Colonic mucosa (tissue), 4 donors: ENCODE data around the gene GDPD5. TPM values are rescaled to one million over a fixed set of nuclear protein-coding genes. Genes with fewer than 3 reads are reported as not detected.

Source experiments
- DNase-seq: peaks from one replicate; pipeline ENCODE4 v3.0.0-alpha.2; 2020
- H3K27ac ChIP-seq: fragments of 200-600 bp; one replicate; pipeline ENCODE4 v1.8.0; 2021
- H3K27me3 ChIP-seq: fragments of 200-600 bp; one replicate; pipeline ENCODE4 v1.8.0; 2021
- H3K36me3 ChIP-seq: fragments of 200-600 bp; one replicate; pipeline ENCODE4 v1.8.0; 2021
- H3K4me1 ChIP-seq: fragments of 200-600 bp; one replicate; pipeline ENCODE4 v1.8.0; 2021; ENCODE audit warnings: mild to moderate bottlenecking
- H3K4me3 ChIP-seq: fragments of 200-600 bp; one replicate; pipeline ENCODE4 v1.8.0; 2021
- H3K9ac ChIP-seq, 2 donors: one replicate each; pipeline ENCODE4 v1.7.0; 2013; ENCODE audit warnings: control low read depth in 2 of 2, low read depth in 2 of 2, low read length in 2 of 2
- H3K9me3 ChIP-seq: fragments of 200-600 bp; one replicate; pipeline ENCODE4 v1.8.0; 2021
- CTCF ChIP-seq: fragments of 200-600 bp; IDR thresholded peaks from one replicate; pipeline ENCODE4 v1.8.0; 2022; ENCODE audit warnings: antibody characterized with exemption, mild to moderate bottlenecking
- intact Hi-C: fragments of 100-400 bp; cut with DNase I; formaldehyde crosslinking; loops from one replicate; pipeline ENCODE4 v1.14.1; 2022
- total RNA-seq, 2 donors: library from RNA; stranded (reverse); fragmentation: NEBNext Ultra II Directional in 1 of 2; extraction: Animal tissue kit (Norgen Biotek cat#: 25700) in 1 of 2; gene quantifications; one replicate each; pipeline ENCODE4 v1.2.1, GENCODE V29; 2021
- donor health status: healthy.
- donor health status: DM: no; HTN: no; CAD: no.
- donor health status: DM: no; HTN: no; CAD: no.

Gene GDPD5
- total RNA-seq, 2 donors from 2014 or later: 2.6 to 4.1 TPM

- intact Hi-C loops: no loop called here
- no peaks in the 10 kb centered on the region for H3K36me3 ChIP-seq
- H3K9ac ChIP-seq: no peak overlapping the region
- no peak for TF ChIP-seq CTCF
- H3K9me3 ChIP-seq: no peaks in the 10 kb centered on the region
- DNase-seq: no peak
- no peak overlapping the region for H3K27ac ChIP-seq
- H3K4me1 ChIP-seq: no peaks in the 10 kb centered on the region
- H3K4me3 ChIP-seq: no peak overlapping the region
- H3K27me3 ChIP-seq: no peaks in the 10 kb centered on the region
Measured at GRCh38 chr11:75476739-75477613, 48.8 kb downstream of the GDPD5 start.

GRCh38 chr11:75475767-75476650 is 49.7 kb downstream of the GDPD5 start:
- Histone ChIP-seq H3K36me3 (no peaks in the 10 kb centered on the region), H3K4me1 (no peaks in the 10 kb centered on the region), H3K27me3 (no peaks in the 10 kb centered on the region), H3K9me3 (no peaks in the 10 kb centered on the region), H3K4me3 (no peak overlapping the region), H3K9ac (no peak overlapping the region), H3K27ac (no peak overlapping the region)
- TF ChIP-seq CTCF: no peak
- intact Hi-C loops: no loop called here
- DNase-seq: peak; percentile 32

GRCh38 chr11:75474878-75475766 is 50.6 kb downstream of the GDPD5 start:
- H3K9ac ChIP-seq: no peak overlapping the region
- intact Hi-C loops: no loop called here

GRCh38 chr11:75474240-75474639 is 51.5 kb downstream of the GDPD5 start:
- no peaks in the 10 kb centered on the region for H3K36me3 ChIP-seq
- H3K9me3 ChIP-seq: no peaks in the 10 kb centered on the region
- no peaks in the 10 kb centered on the region for H3K4me1 ChIP-seq
- DNase-seq: no peak
- H3K9ac ChIP-seq: no peak overlapping the region
- intact Hi-C loops: no loop called here
- H3K27me3 ChIP-seq: no peaks in the 10 kb centered on the region
- no peak overlapping the region for H3K27ac ChIP-seq
- TF ChIP-seq CTCF: no peak
- H3K4me3 ChIP-seq: no peak overlapping the region

More at GRCh38 chr11:75474878-75475766, 50.6 kb downstream of the GDPD5 start:
- Histone ChIP-seq H3K27ac (no peak overlapping the region), H3K9me3 (no peaks in the 10 kb centered on the region), H3K4me1 (no peaks in the 10 kb centered on the region), H3K27me3 (no peaks in the 10 kb centered on the region), H3K4me3 (no peak overlapping the region), H3K36me3 (no peaks in the 10 kb centered on the region)
- no peak for TF ChIP-seq CTCF
- DNase-seq: peak; percentile 45

- Histone ChIP-seq H3K9me3 (no peaks in the 10 kb centered on the region), H3K4me3 (no peak overlapping the region), H3K36me3 (no peaks in the 10 kb centered on the region), H3K4me1 (no peaks in the 10 kb centered on the region), H3K27me3 (no peaks in the 10 kb centered on the region), H3K9ac (no peak overlapping the region), H3K27ac (no peak overlapping the region)
- TF ChIP-seq CTCF: no peak
- no peak for DNase-seq
- intact Hi-C loops: no loop called here
Measured at GRCh38 chr11:75473684-75474083, 52.1 kb downstream of the GDPD5 start.
